WTC11 (cell line): Measurements from ENCODE around the gene ANKRD65. TPM values are rescaled to one million over a fixed set of nuclear protein-coding genes. Genes with fewer than 3 reads are reported as not detected.

Experiments used
- ATAC-seq: fragments of 200-7000 bp; cut with Tn5 transposase; 2 replicates; pipeline ENCODE4 v1.10.0; 2021; ENCODE audit warnings: mild to moderate bottlenecking, moderate library complexity
- CTCF ChIA-PET: fragments of 300-600 bp; sonication (Branson Sonifier 250); formaldehyde crosslinking; loops from one replicate; lab custom pipeline; 2021; ENCODE audit warnings: antibody characterized with exemption; lab: Charles Lee
- POLR2A ChIA-PET: fragments of 350-600 bp; sonication (Branson Sonifier 250); formaldehyde crosslinking; loops from one replicate; lab custom pipeline; 2021; ENCODE audit warnings: antibody characterized with exemption; lab: Charles Lee
- DNase-seq: peaks from one replicate; pipeline ENCODE4 v3.0.0; 2021; ENCODE audit warnings: low spot score
- H3K27ac Mint-ChIP-seq: 2 replicates; pipeline ENCODE4 v1.8.0; 2021; ENCODE audit warnings: mixed read lengths
- H3K27me3 Mint-ChIP-seq: 2 replicates; pipeline ENCODE4 v1.8.0; 2021; ENCODE audit warnings: low read depth, mild to moderate bottlenecking, moderate library complexity, mixed read lengths
- H3K36me3 Mint-ChIP-seq: 2 replicates; pipeline ENCODE4 v1.8.0; 2021; ENCODE audit warnings: mixed read lengths
- H3K4me1 Mint-ChIP-seq: 2 replicates; pipeline ENCODE4 v1.8.0; 2022; ENCODE audit warnings: mixed read lengths
- H3K4me3 Mint-ChIP-seq: 2 replicates; pipeline ENCODE4 v1.8.0; 2021; ENCODE audit warnings: mild to moderate bottlenecking, moderate library complexity, mixed read lengths
- H3K9me3 Mint-ChIP-seq: 2 replicates; pipeline ENCODE4 v1.8.0; 2021; ENCODE audit warnings: mixed read lengths
- ESRRA ChIP-seq: sonication (generic); formaldehyde crosslinking; IDR thresholded peaks from 2 replicates; pipeline ENCODE4 v1.8.1; 2022; ENCODE audit warnings: mild to moderate bottlenecking, missing genetic modification reagents, borderline replicate concordance
- HMGA2 ChIP-seq: fragments of 250-450 bp; sonication (Bioruptor Pico); IDR thresholded peaks from 2 replicates; pipeline ENCODE4 v1.4.0; 2021; ENCODE audit warnings: mild to moderate bottlenecking, moderate library complexity
- IRF2 ChIP-seq: sonication (generic); formaldehyde crosslinking; IDR thresholded peaks from 2 replicates; pipeline ENCODE4 v1.8.0; 2022; ENCODE audit warnings: low read depth, missing genetic modification reagents, borderline replicate concordance
- JUN ChIP-seq: sonication (generic); formaldehyde crosslinking; IDR thresholded peaks from 2 replicates; pipeline ENCODE4 v1.8.0; 2023; ENCODE audit warnings: mild to moderate bottlenecking, missing genetic modification reagents
- NR2C2 ChIP-seq: sonication (generic); formaldehyde crosslinking; IDR thresholded peaks from 2 replicates; pipeline ENCODE4 v1.8.0; 2022; ENCODE audit warnings: mild to moderate bottlenecking, missing genetic modification reagents
- RELA ChIP-seq: sonication (generic); formaldehyde crosslinking; IDR thresholded peaks from 2 replicates; pipeline ENCODE4 v1.8.1; 2022; ENCODE audit warnings: missing genetic modification reagents, mild to moderate bottlenecking, borderline replicate concordance
- SMAD4 ChIP-seq: sonication (generic); formaldehyde crosslinking; IDR thresholded peaks from 2 replicates; pipeline ENCODE4 v1.8.0; 2022; ENCODE audit warnings: mild to moderate bottlenecking, missing genetic modification reagents
- SOX15 ChIP-seq: fragments of 250-450 bp; sonication (Bioruptor Pico); IDR thresholded peaks from 2 replicates; pipeline ENCODE4 v1.9.0; 2021; ENCODE audit warnings: mild to moderate bottlenecking
- SP1 ChIP-seq: sonication (generic); formaldehyde crosslinking; conservative IDR thresholded peaks from 2 replicates; pipeline ENCODE4 v1.8.1; 2022; ENCODE audit warnings: missing genetic modification reagents
- TCF7 ChIP-seq: sonication (generic); formaldehyde crosslinking; IDR thresholded peaks from 2 replicates; pipeline ENCODE4 v1.8.0; 2022; ENCODE audit warnings: mild to moderate bottlenecking, low read depth, missing genetic modification reagents, moderate library complexity
- ZBTB21 ChIP-seq: sonication (generic); formaldehyde crosslinking; IDR thresholded peaks from 2 replicates; pipeline ENCODE4 v1.8.1; 2023; ENCODE audit warnings: mild to moderate bottlenecking, missing genetic modification reagents, borderline replicate concordance
- ZNF121 ChIP-seq: sonication (generic); formaldehyde crosslinking; IDR thresholded peaks from 2 replicates; pipeline ENCODE4 v1.8.0; 2023; ENCODE audit warnings: missing genetic modification reagents
- ZNF138 ChIP-seq: sonication (generic); formaldehyde crosslinking; conservative IDR thresholded peaks from 2 replicates; pipeline ENCODE4 v1.8.1; 2022; ENCODE audit warnings: mild to moderate bottlenecking, moderate library complexity, missing genetic modification reagents
- ZNF219 ChIP-seq: sonication (generic); formaldehyde crosslinking; IDR thresholded peaks from 2 replicates; pipeline ENCODE4 v1.8.0; 2023; ENCODE audit warnings: missing genetic modification reagents, mild to moderate bottlenecking, borderline replicate concordance
- ZNF232 ChIP-seq: sonication (generic); formaldehyde crosslinking; IDR thresholded peaks from 2 replicates; pipeline ENCODE4 v1.8.0; 2022; ENCODE audit warnings: mild to moderate bottlenecking, missing genetic modification reagents
- ZNF317 ChIP-seq: sonication (generic); formaldehyde crosslinking; IDR thresholded peaks from 2 replicates; pipeline ENCODE4 v1.8.1; 2023; ENCODE audit warnings: low read depth, mild to moderate bottlenecking, moderate library complexity, missing genetic modification reagents, borderline replicate concordance
- ZNF396 ChIP-seq: fragments of 250-450 bp; sonication (Bioruptor Pico); IDR thresholded peaks from 2 replicates; pipeline ENCODE4 v1.8.0; 2021; ENCODE audit warnings: mild to moderate bottlenecking, moderate library complexity, borderline replicate concordance
- total RNA-seq: library from RNA; stranded (reverse); gene quantifications from 3 replicates; pipeline ENCODE4 v1.2.3, GENCODE V29; 2021
- TF ChIP-seq, protein P1 (sequence below): sonication (generic); formaldehyde crosslinking; IDR thresholded peaks from 2 replicates; pipeline ENCODE4 v1.8.0; 2022; ENCODE audit warnings: missing genetic modification reagents
- TF ChIP-seq, protein P2 (sequence below): fragments of 200-600 bp; IDR thresholded peaks from 2 replicates; pipeline ENCODE4 v1.8.0; 2022; ENCODE audit warnings: antibody characterized with exemption
- TF ChIP-seq, protein P3 (sequence below): sonication (generic); formaldehyde crosslinking; IDR thresholded peaks from 2 replicates; pipeline ENCODE4 v1.8.1; 2023; ENCODE audit warnings: mild to moderate bottlenecking, missing genetic modification reagents, moderate library complexity
- TF ChIP-seq, protein P4 (sequence below): sonication (generic); formaldehyde crosslinking; IDR thresholded peaks from 2 replicates; pipeline ENCODE4 v1.8.1; 2023; ENCODE audit warnings: mild to moderate bottlenecking, moderate library complexity, missing genetic modification reagents
- TF ChIP-seq, protein P5 (sequence below): fragments of 250-450 bp; sonication (Bioruptor Pico); IDR thresholded peaks from 2 replicates; pipeline ENCODE4 v1.9.0; 2021; ENCODE audit warnings: mild to moderate bottlenecking, borderline replicate concordance
- TF ChIP-seq, protein P6 (sequence below): sonication (generic); formaldehyde crosslinking; IDR thresholded peaks from 2 replicates; pipeline ENCODE4 v1.8.1; 2022; ENCODE audit warnings: mild to moderate bottlenecking, moderate library complexity, missing genetic modification reagents

ANKRD65 gene
- total RNA-seq, 1 experiment from 2014 or later: 1.9 TPM

DNA sequence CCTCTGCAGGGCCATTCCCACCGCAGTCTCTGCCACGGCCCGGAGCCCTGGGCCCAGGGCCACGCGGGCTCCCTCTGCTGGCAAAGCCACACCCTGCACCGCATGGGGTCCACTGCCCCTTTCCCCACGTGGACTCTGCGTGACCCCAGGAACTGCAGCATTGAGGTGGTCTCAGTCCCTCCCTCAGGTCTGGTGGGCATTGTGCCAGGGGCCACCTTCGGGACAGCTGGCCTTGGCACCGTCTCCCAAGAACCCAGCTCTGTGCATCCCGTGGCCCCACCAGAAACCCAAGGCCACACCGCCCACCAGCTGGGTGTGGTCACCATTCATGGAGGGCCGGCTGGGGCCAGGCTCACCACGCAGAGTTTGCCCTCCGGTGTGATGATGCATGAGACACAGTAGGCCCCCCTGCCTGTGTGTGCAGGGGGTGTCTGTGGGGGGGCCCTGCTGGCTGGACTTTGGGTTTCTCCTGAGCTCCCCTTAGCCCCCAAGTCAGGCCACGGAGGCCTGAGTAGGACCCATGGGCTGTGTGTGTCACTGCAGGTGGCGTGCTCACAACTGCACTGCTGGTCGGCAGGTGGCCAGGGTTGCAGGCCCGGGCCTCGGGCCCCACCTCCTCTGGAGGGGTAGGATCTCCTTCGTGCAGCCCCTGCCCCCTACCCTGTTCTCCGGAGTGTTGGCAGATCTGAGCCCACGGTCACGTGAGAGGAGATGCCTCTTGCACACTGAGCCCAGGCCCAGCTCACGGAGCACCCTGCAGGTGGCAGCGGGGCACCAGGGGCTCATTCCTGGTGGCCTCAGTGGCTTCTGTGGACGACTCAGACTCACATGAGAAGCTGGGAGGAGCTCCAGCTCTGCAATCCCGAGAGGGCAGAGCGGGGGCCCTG is 20.2 kb upstream of the ANKRD65 start:
- Mint-ChIP-seq H3K27ac (no peak overlapping the region), H3K4me1 (peaks cover 5% of the 10 kb centered on the region; the same call in 1 of the 2 replicates), H3K36me3 (no peaks in the 10 kb centered on the region), H3K9me3 (no peaks in the 10 kb centered on the region), H3K4me3 (no peak overlapping the region), H3K27me3 (peaks cover 2% of the 10 kb centered on the region)
- DNase-seq (peak; percentile 71), ATAC-seq (peak; percentile 75)
- ChIA-PET POLR2A (interaction anchor here (1.1 kb wide), 1 partner anchor 9 kb away, joined by 5 read pairs; no protein-coding TSS in a partner anchor), CTCF (interaction anchor here (0.7 to 1.9 kb wide), 16 partner anchors 9 to 94 kb away, joined by 3 to 11 read pairs (median 4); partner anchors contain the start of genes CCNL2 and MRPL20)
- TF ChIP-seq, protein P1, sequence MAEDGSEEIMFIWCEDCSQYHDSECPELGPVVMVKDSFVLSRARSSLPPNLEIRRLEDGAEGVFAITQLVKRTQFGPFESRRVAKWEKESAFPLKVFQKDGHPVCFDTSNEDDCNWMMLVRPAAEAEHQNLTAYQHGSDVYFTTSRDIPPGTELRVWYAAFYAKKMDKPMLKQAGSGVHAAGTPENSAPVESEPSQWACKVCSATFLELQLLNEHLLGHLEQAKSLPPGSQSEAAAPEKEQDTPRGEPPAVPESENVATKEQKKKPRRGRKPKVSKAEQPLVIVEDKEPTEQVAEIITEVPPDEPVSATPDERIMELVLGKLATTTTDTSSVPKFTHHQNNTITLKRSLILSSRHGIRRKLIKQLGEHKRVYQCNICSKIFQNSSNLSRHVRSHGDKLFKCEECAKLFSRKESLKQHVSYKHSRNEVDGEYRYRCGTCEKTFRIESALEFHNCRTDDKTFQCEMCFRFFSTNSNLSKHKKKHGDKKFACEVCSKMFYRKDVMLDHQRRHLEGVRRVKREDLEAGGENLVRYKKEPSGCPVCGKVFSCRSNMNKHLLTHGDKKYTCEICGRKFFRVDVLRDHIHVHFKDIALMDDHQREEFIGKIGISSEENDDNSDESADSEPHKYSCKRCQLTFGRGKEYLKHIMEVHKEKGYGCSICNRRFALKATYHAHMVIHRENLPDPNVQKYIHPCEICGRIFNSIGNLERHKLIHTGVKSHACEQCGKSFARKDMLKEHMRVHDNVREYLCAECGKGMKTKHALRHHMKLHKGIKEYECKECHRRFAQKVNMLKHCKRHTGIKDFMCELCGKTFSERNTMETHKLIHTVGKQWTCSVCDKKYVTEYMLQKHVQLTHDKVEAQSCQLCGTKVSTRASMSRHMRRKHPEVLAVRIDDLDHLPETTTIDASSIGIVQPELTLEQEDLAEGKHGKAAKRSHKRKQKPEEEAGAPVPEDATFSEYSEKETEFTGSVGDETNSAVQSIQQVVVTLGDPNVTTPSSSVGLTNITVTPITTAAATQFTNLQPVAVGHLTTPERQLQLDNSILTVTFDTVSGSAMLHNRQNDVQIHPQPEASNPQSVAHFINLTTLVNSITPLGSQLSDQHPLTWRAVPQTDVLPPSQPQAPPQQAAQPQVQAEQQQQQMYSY (CRISPR knock-in tag): no peak
- no peak for TF ChIP-seq ZNF219
- no peak for TF ChIP-seq ZNF138
- TF ChIP-seq ZNF396 (CRISPR knock-in tag): no peak
- no peak for TF ChIP-seq JUN (CRISPR knock-in tag)
- TF ChIP-seq TCF7: no peak
- TF ChIP-seq, protein P2, sequence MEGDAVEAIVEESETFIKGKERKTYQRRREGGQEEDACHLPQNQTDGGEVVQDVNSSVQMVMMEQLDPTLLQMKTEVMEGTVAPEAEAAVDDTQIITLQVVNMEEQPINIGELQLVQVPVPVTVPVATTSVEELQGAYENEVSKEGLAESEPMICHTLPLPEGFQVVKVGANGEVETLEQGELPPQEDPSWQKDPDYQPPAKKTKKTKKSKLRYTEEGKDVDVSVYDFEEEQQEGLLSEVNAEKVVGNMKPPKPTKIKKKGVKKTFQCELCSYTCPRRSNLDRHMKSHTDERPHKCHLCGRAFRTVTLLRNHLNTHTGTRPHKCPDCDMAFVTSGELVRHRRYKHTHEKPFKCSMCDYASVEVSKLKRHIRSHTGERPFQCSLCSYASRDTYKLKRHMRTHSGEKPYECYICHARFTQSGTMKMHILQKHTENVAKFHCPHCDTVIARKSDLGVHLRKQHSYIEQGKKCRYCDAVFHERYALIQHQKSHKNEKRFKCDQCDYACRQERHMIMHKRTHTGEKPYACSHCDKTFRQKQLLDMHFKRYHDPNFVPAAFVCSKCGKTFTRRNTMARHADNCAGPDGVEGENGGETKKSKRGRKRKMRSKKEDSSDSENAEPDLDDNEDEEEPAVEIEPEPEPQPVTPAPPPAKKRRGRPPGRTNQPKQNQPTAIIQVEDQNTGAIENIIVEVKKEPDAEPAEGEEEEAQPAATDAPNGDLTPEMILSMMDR: peak; percentile 75
- no peak for TF ChIP-seq SOX15 (CRISPR knock-in tag)
- TF ChIP-seq, protein P3, sequence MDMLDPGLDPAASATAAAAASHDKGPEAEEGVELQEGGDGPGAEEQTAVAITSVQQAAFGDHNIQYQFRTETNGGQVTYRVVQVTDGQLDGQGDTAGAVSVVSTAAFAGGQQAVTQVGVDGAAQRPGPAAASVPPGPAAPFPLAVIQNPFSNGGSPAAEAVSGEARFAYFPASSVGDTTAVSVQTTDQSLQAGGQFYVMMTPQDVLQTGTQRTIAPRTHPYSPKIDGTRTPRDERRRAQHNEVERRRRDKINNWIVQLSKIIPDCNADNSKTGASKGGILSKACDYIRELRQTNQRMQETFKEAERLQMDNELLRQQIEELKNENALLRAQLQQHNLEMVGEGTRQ (CRISPR knock-in tag): no peak
- TF ChIP-seq RELA (CRISPR knock-in tag): no peak
- TF ChIP-seq, protein P4, sequence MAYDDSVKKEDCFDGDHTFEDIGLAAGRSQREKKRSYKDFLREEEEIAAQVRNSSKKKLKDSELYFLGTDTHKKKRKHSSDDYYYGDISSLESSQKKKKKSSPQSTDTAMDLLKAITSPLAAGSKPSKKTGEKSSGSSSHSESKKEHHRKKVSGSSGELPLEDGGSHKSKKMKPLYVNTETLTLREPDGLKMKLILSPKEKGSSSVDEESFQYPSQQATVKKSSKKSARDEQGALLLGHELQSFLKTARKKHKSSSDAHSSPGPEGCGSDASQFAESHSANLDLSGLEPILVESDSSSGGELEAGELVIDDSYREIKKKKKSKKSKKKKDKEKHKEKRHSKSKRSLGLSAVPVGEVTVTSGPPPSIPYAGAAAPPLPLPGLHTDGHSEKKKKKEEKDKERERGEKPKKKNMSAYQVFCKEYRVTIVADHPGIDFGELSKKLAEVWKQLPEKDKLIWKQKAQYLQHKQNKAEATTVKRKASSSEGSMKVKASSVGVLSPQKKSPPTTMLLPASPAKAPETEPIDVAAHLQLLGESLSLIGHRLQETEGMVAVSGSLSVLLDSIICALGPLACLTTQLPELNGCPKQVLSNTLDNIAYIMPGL (CRISPR knock-in tag): 0 out of 2 replicates have a peak, but pooled peaks have one; percentile 37
- TF ChIP-seq SP1: no peak
- no peak for TF ChIP-seq HMGA2 (CRISPR knock-in tag)
- TF ChIP-seq NR2C2 (CRISPR knock-in tag): no peak
- TF ChIP-seq IRF2: no peak
- TF ChIP-seq ZNF121 (CRISPR knock-in tag): no peak
- TF ChIP-seq, protein P5, sequence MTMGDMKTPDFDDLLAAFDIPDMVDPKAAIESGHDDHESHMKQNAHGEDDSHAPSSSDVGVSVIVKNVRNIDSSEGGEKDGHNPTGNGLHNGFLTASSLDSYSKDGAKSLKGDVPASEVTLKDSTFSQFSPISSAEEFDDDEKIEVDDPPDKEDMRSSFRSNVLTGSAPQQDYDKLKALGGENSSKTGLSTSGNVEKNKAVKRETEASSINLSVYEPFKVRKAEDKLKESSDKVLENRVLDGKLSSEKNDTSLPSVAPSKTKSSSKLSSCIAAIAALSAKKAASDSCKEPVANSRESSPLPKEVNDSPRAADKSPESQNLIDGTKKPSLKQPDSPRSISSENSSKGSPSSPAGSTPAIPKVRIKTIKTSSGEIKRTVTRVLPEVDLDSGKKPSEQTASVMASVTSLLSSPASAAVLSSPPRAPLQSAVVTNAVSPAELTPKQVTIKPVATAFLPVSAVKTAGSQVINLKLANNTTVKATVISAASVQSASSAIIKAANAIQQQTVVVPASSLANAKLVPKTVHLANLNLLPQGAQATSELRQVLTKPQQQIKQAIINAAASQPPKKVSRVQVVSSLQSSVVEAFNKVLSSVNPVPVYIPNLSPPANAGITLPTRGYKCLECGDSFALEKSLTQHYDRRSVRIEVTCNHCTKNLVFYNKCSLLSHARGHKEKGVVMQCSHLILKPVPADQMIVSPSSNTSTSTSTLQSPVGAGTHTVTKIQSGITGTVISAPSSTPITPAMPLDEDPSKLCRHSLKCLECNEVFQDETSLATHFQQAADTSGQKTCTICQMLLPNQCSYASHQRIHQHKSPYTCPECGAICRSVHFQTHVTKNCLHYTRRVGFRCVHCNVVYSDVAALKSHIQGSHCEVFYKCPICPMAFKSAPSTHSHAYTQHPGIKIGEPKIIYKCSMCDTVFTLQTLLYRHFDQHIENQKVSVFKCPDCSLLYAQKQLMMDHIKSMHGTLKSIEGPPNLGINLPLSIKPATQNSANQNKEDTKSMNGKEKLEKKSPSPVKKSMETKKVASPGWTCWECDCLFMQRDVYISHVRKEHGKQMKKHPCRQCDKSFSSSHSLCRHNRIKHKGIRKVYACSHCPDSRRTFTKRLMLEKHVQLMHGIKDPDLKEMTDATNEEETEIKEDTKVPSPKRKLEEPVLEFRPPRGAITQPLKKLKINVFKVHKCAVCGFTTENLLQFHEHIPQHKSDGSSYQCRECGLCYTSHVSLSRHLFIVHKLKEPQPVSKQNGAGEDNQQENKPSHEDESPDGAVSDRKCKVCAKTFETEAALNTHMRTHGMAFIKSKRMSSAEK: no peak
- TF ChIP-seq ZBTB21 (CRISPR knock-in tag): no peak
- TF ChIP-seq, protein P6, sequence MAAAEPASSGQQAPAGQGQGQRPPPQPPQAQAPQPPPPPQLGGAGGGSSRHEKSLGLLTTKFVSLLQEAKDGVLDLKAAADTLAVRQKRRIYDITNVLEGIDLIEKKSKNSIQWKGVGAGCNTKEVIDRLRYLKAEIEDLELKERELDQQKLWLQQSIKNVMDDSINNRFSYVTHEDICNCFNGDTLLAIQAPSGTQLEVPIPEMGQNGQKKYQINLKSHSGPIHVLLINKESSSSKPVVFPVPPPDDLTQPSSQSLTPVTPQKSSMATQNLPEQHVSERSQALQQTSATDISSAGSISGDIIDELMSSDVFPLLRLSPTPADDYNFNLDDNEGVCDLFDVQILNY (CRISPR knock-in tag): peak; percentile 23; the same call in 1 of the 2 replicates
- TF ChIP-seq ESRRA (CRISPR knock-in tag): no peak
- no peak for TF ChIP-seq ZNF232 (CRISPR knock-in tag)
- TF ChIP-seq SMAD4: no peak
- no peak for TF ChIP-seq ZNF317
